Measurements from ENCODE around the gene LYSET. TPM values are rescaled to one million over a fixed set of nuclear protein-coding genes. Genes with fewer than 3 reads are reported as not detected.
"Not testable (repeated sequence)": the region's sequence is repeated elsewhere in the genome, so short reads cannot be mapped to it uniquely, and the experiment has no call there.

LYSET gene
- total RNA-seq, 1 donor from 2014 or later = 24.4 TPM

DNA sequence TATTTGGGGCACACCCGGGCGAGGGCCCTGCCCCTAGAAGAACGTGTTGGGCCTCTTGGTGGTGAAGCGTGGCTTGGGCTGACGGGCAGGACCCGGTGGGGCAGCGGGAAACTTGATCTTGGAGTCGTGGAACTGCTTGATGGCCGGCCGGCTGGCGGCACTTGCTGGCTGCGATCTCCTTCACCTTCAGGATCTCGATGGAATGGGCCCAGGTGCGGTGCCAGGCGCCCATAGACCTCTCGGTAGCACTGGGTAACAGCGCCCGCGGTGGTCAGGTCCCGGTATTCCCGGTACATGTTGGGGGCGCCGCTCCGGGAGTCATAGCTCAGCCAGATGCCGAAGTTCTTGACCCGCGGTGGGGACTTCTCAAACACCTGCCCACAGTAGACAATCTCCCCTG is 38.4 kb downstream of the LYSET start:
- Histone ChIP-seq H3K27ac (replicated peaks) (no peak overlapping the region), H3K4me1 (no peaks in the 10 kb centered on the region), H3K36me3 (peaks cover 93% of the 10 kb centered on the region), H3K27me3 (ENCODE audit: low read depth) (no peaks in the 10 kb centered on the region), H3K9me3 (replicated peaks) (no peaks in the 10 kb centered on the region), H3K4me3 (no peak overlapping the region)
- intact Hi-C loops (cut with micrococcal nuclease) = no loop called here
- DNase-seq = no peak
- TF ChIP-seq, protein P1, sequence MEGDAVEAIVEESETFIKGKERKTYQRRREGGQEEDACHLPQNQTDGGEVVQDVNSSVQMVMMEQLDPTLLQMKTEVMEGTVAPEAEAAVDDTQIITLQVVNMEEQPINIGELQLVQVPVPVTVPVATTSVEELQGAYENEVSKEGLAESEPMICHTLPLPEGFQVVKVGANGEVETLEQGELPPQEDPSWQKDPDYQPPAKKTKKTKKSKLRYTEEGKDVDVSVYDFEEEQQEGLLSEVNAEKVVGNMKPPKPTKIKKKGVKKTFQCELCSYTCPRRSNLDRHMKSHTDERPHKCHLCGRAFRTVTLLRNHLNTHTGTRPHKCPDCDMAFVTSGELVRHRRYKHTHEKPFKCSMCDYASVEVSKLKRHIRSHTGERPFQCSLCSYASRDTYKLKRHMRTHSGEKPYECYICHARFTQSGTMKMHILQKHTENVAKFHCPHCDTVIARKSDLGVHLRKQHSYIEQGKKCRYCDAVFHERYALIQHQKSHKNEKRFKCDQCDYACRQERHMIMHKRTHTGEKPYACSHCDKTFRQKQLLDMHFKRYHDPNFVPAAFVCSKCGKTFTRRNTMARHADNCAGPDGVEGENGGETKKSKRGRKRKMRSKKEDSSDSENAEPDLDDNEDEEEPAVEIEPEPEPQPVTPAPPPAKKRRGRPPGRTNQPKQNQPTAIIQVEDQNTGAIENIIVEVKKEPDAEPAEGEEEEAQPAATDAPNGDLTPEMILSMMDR (IDR thresholded peaks at IDR 0.05; ENCODE audit: borderline replicate concordance) = no peak

DNA sequence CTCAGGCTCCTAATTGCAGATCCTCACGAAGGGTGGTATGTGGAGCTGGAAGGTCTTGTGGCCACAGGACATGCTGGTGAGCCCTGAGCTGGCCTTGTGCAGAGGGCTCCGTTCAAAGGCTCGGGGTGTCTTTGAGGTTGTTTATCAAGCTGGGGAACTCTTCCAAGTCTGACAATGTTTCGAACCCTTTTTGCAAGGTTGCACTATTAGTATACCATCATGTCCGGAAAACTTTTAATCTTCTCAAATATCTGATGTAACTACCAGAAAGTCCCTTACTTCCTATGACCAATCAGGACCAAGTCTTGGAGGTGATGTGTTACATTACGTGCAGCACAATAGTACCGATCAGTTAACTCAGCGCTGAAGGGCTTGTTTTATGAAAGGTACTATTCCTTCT is 43.4 kb downstream of the LYSET start:
- Histone ChIP-seq H3K4me1 (peaks cover 5% of the 10 kb centered on the region), H3K36me3 (peaks cover 55% of the 10 kb centered on the region), H3K9me3 (replicated peaks) (no peaks in the 10 kb centered on the region), H3K27me3 (ENCODE audit: low read depth) (no peaks in the 10 kb centered on the region), H3K4me3 (no peak overlapping the region), H3K27ac (replicated peaks) (no peak overlapping the region)
- TF ChIP-seq, protein P1 (IDR thresholded peaks at IDR 0.05; ENCODE audit: borderline replicate concordance) = no peak
- intact Hi-C loops (cut with micrococcal nuclease) = no loop called here
- DNase-seq = no peak

DNA sequence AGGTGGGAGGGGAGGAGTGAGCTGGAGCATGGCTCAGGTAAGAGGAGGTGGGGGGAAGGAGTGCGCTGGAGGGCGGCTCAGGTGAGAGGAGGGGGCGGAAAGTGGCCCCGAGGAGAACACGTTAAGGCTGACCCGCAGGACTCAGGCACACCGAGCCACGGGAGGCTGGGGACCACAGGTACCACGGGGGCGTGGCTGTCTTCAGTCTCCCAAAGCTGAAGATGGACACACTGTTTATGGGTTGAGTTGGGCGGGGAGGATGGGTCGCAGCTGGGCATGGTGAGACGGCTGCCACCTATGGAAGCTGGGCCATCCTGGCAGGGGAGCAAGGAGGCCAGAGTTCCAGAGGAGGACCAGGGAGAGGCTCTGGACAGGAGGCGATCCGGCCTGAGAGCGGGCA is 45.4 kb downstream of the LYSET start:
- peaks cover 37% of the 10 kb centered on the region for H3K36me3 ChIP-seq
- H3K27me3 ChIP-seq (ENCODE audit: low read depth) = no peaks in the 10 kb centered on the region
- intact Hi-C loops (cut with micrococcal nuclease) = no loop called here
- peak overlapping the region; percentile 64 for H3K4me3 ChIP-seq
- TF ChIP-seq, protein P1 (IDR thresholded peaks at IDR 0.05; ENCODE audit: borderline replicate concordance) = no peak
- H3K4me1 ChIP-seq = peaks cover 5% of the 10 kb centered on the region
- no peak overlapping the region for H3K27ac ChIP-seq (replicated peaks)
- H3K9me3 ChIP-seq (replicated peaks) = no peaks in the 10 kb centered on the region
- DNase-seq = no peak

DNA sequence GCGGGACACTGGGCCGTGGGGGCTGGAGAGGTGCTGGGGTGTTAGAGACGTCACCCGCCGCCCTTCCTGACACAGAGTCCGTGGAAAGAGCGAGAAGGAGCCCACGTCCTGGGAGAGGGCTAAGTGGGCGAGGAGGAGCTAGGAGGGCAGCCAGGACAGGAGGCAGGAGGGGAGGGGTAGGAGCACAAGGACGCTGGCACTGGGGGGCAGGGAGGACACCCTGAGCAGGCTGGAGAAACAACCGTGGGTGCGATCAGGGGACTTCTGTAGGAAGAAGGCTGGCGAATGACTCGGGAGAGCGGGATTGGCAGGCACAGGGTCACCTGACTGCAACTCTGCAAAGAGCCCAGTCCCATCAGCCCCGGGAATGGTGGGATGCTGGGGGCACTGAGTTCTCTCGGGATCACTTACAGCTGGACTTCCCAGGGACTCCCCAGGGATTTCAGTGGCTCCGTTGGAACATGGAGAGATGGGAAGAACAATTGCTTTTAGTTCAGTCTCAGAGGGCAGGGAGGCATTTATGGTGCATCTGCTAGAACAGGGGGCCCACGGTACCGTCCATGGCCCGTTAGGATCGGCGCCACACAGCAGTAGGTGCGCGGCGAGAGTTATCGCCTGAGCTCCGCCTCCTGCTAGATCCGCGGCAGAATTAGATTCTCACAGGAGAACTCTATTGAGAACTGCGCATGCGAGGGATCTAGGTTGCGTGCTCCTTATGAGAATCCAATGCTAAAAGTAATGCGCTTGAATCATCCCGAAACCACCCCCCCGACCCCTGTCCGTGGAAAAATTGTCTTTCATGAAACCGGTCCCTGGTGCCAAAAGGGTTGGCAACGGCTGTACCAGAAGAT is 46.2 kb downstream of the LYSET start:
- peak overlapping the region; percentile 64 for H3K4me3 ChIP-seq
- intact Hi-C loops (cut with micrococcal nuclease) = no loop called here
- no peaks in the 10 kb centered on the region for H3K9me3 ChIP-seq (replicated peaks)
- DNase-seq = peak; percentile 17
- TF ChIP-seq, protein P1 (IDR thresholded peaks at IDR 0.05; ENCODE audit: borderline replicate concordance) = no peak
- H3K4me1 ChIP-seq = peaks cover 5% of the 10 kb centered on the region
- H3K27ac ChIP-seq (replicated peaks) = no peak overlapping the region
- H3K27me3 ChIP-seq (ENCODE audit: low read depth) = no peaks in the 10 kb centered on the region
- peaks cover 29% of the 10 kb centered on the region for H3K36me3 ChIP-seq

DNA sequence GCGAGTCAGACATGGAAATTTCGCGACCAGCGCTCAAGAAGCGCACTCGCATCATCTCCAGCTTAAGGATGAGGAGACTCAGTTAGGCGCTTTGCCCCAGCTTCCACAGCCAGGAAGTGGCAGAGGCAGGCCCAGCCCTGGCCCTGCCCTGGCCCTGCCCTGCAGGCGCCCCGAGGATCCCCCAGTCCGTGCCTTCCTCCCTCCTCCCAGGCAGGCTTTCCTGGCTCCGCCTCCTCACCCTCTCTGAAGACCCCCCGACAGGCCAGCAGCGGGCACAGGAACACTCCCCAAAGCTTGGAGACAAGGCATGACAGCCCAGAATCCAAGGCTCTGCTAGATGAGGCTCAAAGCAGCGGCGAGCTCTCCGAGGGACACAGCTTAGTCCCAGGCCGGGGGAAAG is 47.0 kb downstream of the LYSET start:
- no peak overlapping the region for H3K27ac ChIP-seq (replicated peaks)
- TF ChIP-seq, protein P1 (IDR thresholded peaks at IDR 0.05; ENCODE audit: borderline replicate concordance) = no peak
- H3K27me3 ChIP-seq (ENCODE audit: low read depth) = no peaks in the 10 kb centered on the region
- H3K36me3 ChIP-seq = peaks cover 25% of the 10 kb centered on the region
- no peaks in the 10 kb centered on the region for H3K9me3 ChIP-seq (replicated peaks)
- intact Hi-C loops (cut with micrococcal nuclease) = no loop called here
- H3K4me3 ChIP-seq = peak overlapping the region; percentile 64
- no peak for DNase-seq
- H3K4me1 ChIP-seq = peaks cover 5% of the 10 kb centered on the region

DNA sequence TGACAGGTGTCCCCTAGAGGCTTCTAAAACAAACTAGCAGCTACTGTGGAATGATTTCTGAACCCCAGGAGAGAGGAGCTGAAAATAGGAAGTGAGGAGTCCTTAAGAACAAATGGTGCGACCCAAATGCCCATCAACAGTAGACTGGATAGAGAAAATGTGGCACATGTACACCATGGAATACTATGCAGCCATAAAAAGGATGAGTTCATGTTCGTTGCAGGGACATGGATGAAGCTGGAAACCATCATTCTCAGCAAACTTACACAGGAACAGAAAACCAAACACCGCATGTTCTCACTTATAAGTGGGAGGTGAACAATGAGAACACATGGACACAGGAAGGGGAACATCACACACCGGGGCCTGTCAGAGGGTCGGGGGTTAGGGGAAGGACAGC is 48.0 kb downstream of the LYSET start:
- DNase-seq; H3K27ac ChIP-seq (replicated peaks); H3K27me3 ChIP-seq (ENCODE audit: low read depth); H3K9me3 ChIP-seq (replicated peaks); H3K4me1 ChIP-seq; intact Hi-C loops (cut with micrococcal nuclease); H3K4me3 ChIP-seq: not testable (repeated sequence)
- peaks cover 16% of the 10 kb centered on the region for H3K36me3 ChIP-seq
